Chondrocyte (in vitro differentiated cells): ENCODE measurements around the gene PRRT2. TPM values are rescaled to one million over a fixed set of nuclear protein-coding genes. Genes with fewer than 3 reads are reported as not detected.

ENCODE experiments used
- DNase-seq: peaks from one replicate; pipeline ENCODE4 v3.0.0; 2021; ENCODE audit warnings: mixed read lengths, low spot score
- H3K27ac Mint-ChIP-seq: one replicate; pipeline ENCODE4 v1.8.0; 2021; ENCODE audit warnings: mild to moderate bottlenecking, moderate library complexity, mixed read lengths; ENCODE audit not compliant: unreplicated experiment
- H3K27me3 Mint-ChIP-seq: 2 replicates; pipeline ENCODE4 v1.8.0; 2021; ENCODE audit warnings: low read depth, mixed read lengths
- H3K36me3 Mint-ChIP-seq: 2 replicates; pipeline ENCODE4 v1.8.0; 2021; ENCODE audit warnings: low read depth, mixed read lengths
- H3K4me1 Mint-ChIP-seq: 2 replicates; pipeline ENCODE4 v1.8.0; 2021; ENCODE audit warnings: low read depth, mild to moderate bottlenecking, mixed read lengths
- H3K4me3 Mint-ChIP-seq: one replicate; pipeline ENCODE4 v1.8.0; 2021; ENCODE audit warnings: mild to moderate bottlenecking, moderate library complexity, mixed read lengths; ENCODE audit not compliant: unreplicated experiment
- H3K9me3 Mint-ChIP-seq: 2 replicates; pipeline ENCODE4 v1.8.0; 2021; ENCODE audit warnings: low read depth, mixed read lengths
- CTCF ChIP-seq: fragments of 200-600 bp; sonication (generic); IDR thresholded peaks from 2 replicates; pipeline ENCODE4 v1.5.0; 2021; ENCODE audit warnings: antibody characterized with exemption, mild to moderate bottlenecking, moderate library complexity
- total RNA-seq: library from RNA; stranded (reverse); gene quantifications from 3 replicates; pipeline ENCODE4 v1.2.1, GENCODE V29; 2021

Gene PRRT2
- total RNA-seq, 1 donor from 2014 or later: 5.2 TPM

GRCh38 chr16:29808219-29808900 is 3.6 kb upstream of the PRRT2 start:
- H3K36me3 Mint-ChIP-seq: peaks cover 10% of the 10 kb centered on the region
- peak overlapping the region; percentile 96 for H3K27ac Mint-ChIP-seq
- no peak for DNase-seq
- peaks cover 57% of the 10 kb centered on the region for H3K4me1 Mint-ChIP-seq
- H3K4me3 Mint-ChIP-seq: peak overlapping the region; percentile 83
- no peaks in the 10 kb centered on the region for H3K27me3 Mint-ChIP-seq
- H3K9me3 Mint-ChIP-seq: no peaks in the 10 kb centered on the region
- TF ChIP-seq CTCF: no peak

GRCh38 chr16:29809031-29809747 is 2.8 kb upstream of the PRRT2 start:
- Mint-ChIP-seq H3K9me3 (no peaks in the 10 kb centered on the region), H3K36me3 (peaks cover 10% of the 10 kb centered on the region), H3K4me1 (peaks cover 60% of the 10 kb centered on the region), H3K27me3 (no peaks in the 10 kb centered on the region), H3K27ac (peak overlapping the region; percentile 96), H3K4me3 (peak overlapping the region; percentile 83)
- TF ChIP-seq CTCF: no peak
- DNase-seq: no peak

- H3K4me3 Mint-ChIP-seq: peak overlapping the region; percentile 82
- DNase-seq: no peak
Measured at GRCh38 chr16:29809850-29810698, 1.9 kb upstream of the PRRT2 start.

GRCh38 chr16:29810699-29811169 is 1.3 kb upstream of the PRRT2 start:
- TF ChIP-seq CTCF: no peak
- Mint-ChIP-seq H3K4me3 (peak overlapping the region; percentile 82), H3K36me3 (peaks cover 9% of the 10 kb centered on the region), H3K4me1 (peaks cover 65% of the 10 kb centered on the region), H3K27ac (peak overlapping the region; percentile 97), H3K27me3 (no peaks in the 10 kb centered on the region), H3K9me3 (no peaks in the 10 kb centered on the region)
- no peak for DNase-seq

More at GRCh38 chr16:29809850-29810698, 1.9 kb upstream of the PRRT2 start:
- Mint-ChIP-seq H3K4me1 (peaks cover 62% of the 10 kb centered on the region), H3K27me3 (no peaks in the 10 kb centered on the region), H3K27ac (peak overlapping the region; percentile 97), H3K36me3 (peaks cover 10% of the 10 kb centered on the region), H3K9me3 (no peaks in the 10 kb centered on the region)
- no peak for TF ChIP-seq CTCF
